Measurements from ENCODE around the gene ADAMTSL1. TPM values are rescaled to one million over a fixed set of nuclear protein-coding genes. Genes with fewer than 3 reads are reported as not detected.

The ADAMTSL1 gene
- total RNA-seq, 1 experiment from 2014 or later, result 0.94 TPM

- Mint-ChIP-seq H3K4me1 (peaks cover 8% of the 10 kb centered on the region), H3K9me3 (peaks cover 23% of the 10 kb centered on the region), H3K4me3 (no peak overlapping the region), H3K36me3 (peaks cover 2% of the 10 kb centered on the region; the same call in 1 of the 2 replicates), H3K27ac (no peak overlapping the region), H3K27me3 (ENCODE audit: low read depth) (no peaks in the 10 kb centered on the region)
- ATAC-seq (no peak), DNase-seq (ENCODE audit: low spot score) (no peak)
- CTCF ChIA-PET, result no interaction called here
- TF ChIP-seq FOXP1 (CRISPR knock-in tag; IDR thresholded peaks at IDR 0.05; ENCODE audit: borderline replicate concordance) (no peak), OVOL2 (CRISPR knock-in tag; IDR thresholded peaks at IDR 0.05; ENCODE audit: borderline replicate concordance) (no peak), AR (CRISPR knock-in tag; IDR thresholded peaks at IDR 0.05) (no peak), ZNF423 (CRISPR knock-in tag; IDR thresholded peaks at IDR 0.05) (no peak), ELF4 (CRISPR knock-in tag; IDR thresholded peaks at IDR 0.05; ENCODE audit: low read depth) (no peak), PRRX2 (CRISPR knock-in tag; IDR thresholded peaks at IDR 0.05) (no peak), RELA (CRISPR knock-in tag; IDR thresholded peaks at IDR 0.05; ENCODE audit: borderline replicate concordance) (no peak)
- TF ChIP-seq, protein P1, sequence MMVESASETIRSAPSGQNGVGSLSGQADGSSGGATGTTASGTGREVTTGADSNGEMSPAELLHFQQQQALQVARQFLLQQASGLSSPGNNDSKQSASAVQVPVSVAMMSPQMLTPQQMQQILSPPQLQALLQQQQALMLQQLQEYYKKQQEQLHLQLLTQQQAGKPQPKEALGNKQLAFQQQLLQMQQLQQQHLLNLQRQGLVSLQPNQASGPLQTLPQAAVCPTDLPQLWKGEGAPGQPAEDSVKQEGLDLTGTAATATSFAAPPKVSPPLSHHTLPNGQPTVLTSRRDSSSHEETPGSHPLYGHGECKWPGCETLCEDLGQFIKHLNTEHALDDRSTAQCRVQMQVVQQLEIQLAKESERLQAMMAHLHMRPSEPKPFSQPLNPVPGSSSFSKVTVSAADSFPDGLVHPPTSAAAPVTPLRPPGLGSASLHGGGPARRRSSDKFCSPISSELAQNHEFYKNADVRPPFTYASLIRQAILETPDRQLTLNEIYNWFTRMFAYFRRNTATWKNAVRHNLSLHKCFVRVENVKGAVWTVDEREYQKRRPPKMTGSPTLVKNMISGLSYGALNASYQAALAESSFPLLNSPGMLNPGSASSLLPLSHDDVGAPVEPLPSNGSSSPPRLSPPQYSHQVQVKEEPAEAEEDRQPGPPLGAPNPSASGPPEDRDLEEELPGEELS (CRISPR knock-in tag; IDR thresholded peaks at IDR 0.05), result no peak
- POLR2A ChIA-PET, result interaction anchor here (0.7 kb wide), 1 partner anchor 10 kb away, joined by 10 read pairs; no protein-coding TSS in a partner anchor
These were observed 431.3 kb downstream of the ADAMTSL1 start for GRCh38 chr9:18905028-18905882.

- no peak for DNase-seq (ENCODE audit: low spot score)
- Mint-ChIP-seq H3K4me3 (no peak overlapping the region), H3K36me3 (peaks cover 2% of the 10 kb centered on the region; the same call in 1 of the 2 replicates), H3K4me1 (peaks cover 11% of the 10 kb centered on the region), H3K27me3 (ENCODE audit: low read depth) (no peaks in the 10 kb centered on the region), H3K27ac (no peak overlapping the region), H3K9me3 (peaks cover 23% of the 10 kb centered on the region)
- TF ChIP-seq ZMAT4 (CRISPR knock-in tag; IDR thresholded peaks at IDR 0.05), result no peak
- CTCF ChIA-PET, result no interaction called here
- POLR2A ChIA-PET, result no interaction called here
- no peak for ATAC-seq
These were observed 432.1 kb downstream of the ADAMTSL1 start for GRCh38 chr9:18905883-18906629.

DNA sequence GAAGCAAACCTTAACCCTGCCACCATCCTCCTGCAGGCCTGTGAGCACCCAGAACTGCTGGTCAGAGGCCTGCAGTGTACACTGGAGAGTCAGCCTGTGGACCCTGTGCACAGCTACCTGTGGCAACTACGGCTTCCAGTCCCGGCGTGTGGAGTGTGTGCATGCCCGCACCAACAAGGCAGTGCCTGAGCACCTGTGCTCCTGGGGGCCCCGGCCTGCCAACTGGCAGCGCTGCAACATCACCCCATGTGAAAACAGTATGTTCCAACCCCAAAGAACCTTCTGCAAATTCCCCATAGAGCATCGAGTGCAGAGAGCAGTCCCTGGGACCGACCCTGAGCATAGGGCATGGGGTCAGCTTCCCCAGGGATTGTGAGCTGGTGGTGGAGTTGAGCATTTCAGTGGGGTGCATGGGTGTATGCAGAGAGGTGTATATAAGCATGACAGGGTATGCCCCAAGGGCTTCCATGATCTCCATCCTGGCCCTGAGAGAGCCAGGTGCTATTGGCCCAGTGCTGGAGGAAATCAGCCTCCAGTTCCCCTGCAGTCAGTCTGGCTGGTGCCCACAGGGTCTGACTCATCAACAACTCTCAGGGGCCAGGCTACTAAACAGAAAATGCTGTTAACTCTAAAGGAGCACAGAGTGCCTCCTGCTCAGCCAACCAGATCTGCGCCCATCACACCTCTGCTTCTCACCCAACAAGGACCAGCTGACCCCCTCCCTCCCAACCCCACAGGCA lies 432.9 kb downstream of the ADAMTSL1 start:
- H3K36me3 Mint-ChIP-seq, result no peaks in the 10 kb centered on the region
- POLR2A ChIA-PET, result no interaction called here
- DNase-seq (ENCODE audit: low spot score) (no peak), ATAC-seq (no peak)
- no peak for TF ChIP-seq MXD4 (CRISPR knock-in tag; IDR thresholded peaks at IDR 0.05; ENCODE audit: borderline replicate concordance)
- no peak for TF ChIP-seq TCF7 (CRISPR knock-in tag; IDR thresholded peaks at IDR 0.05; ENCODE audit: low read depth)
- TF ChIP-seq SMAD3 (CRISPR knock-in tag; IDR thresholded peaks at IDR 0.05; ENCODE audit: borderline replicate concordance), result no peak
- no peak for TF ChIP-seq ZSCAN18 (CRISPR knock-in tag; IDR thresholded peaks at IDR 0.05)
- no peak overlapping the region for H3K4me3 Mint-ChIP-seq
- H3K27me3 Mint-ChIP-seq (ENCODE audit: low read depth), result no peaks in the 10 kb centered on the region
- H3K9me3 Mint-ChIP-seq, result peaks cover 17% of the 10 kb centered on the region
- no peak overlapping the region for H3K27ac Mint-ChIP-seq
- H3K4me1 Mint-ChIP-seq, result peaks cover 18% of the 10 kb centered on the region
- CTCF ChIA-PET, result no interaction called here
